ENCODE results near the gene EFHC1.

Gene EFHC1

DNA sequence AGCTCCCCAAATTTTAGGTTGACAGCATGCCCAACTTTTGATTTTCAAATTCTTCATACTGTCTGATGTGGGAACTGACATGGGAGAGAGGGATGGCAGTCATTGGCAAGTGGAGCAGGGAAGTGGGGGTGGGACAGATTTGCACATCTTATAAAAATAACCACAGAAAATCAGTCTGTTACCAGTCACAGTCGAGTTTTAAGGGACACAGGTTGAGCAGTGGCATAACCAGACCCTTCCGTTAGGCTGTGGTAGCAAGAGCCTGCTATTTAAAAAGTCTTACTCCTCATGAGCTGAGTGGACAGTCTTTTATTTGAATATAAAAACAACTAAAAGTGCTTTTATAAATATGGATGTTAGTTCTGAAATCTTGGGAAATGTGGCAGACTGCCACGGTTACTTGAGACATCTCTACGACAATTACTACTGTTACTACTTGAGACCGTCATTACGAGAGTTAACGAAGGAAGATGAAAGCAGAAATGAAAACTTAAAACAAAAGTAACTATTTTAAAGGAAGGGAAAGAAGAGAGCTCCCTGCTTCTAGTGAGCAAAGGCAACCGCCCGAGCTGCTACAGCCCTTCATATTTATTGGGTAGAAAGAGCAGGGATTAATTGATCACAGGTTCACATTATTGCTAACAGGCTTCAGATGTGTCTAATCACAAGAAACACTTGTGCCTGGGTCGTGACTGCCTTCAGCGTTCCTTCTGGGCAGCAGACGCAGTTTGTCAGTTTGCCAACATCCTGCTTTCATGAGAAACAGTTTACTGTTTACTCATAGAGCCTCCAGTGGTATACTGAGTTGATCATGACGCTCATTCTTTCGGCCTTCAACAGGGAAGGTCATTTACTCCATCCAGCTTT lies 71.3 kb downstream of the EFHC1 start:
- TF ChIP-seq TAF1 (IDR thresholded peaks at IDR 0.05; ENCODE audit: borderline replicate concordance, insufficient read depth, low read length) (no peak), SIN3A (IDR thresholded peaks at IDR 0.05; ENCODE audit: borderline replicate concordance, insufficient read depth, low read length) (no peak), POLR2AphosphoS5 (IDR thresholded peaks at IDR 0.05; ENCODE audit: low read depth, low read length) (no peak), FOXP2 (optimal IDR thresholded peaks at IDR 0.05; ENCODE audit: borderline replicate concordance, extremely low read depth, extremely low read length, insufficient read depth) (no peak)
- TF ChIP-seq, protein P1, sequence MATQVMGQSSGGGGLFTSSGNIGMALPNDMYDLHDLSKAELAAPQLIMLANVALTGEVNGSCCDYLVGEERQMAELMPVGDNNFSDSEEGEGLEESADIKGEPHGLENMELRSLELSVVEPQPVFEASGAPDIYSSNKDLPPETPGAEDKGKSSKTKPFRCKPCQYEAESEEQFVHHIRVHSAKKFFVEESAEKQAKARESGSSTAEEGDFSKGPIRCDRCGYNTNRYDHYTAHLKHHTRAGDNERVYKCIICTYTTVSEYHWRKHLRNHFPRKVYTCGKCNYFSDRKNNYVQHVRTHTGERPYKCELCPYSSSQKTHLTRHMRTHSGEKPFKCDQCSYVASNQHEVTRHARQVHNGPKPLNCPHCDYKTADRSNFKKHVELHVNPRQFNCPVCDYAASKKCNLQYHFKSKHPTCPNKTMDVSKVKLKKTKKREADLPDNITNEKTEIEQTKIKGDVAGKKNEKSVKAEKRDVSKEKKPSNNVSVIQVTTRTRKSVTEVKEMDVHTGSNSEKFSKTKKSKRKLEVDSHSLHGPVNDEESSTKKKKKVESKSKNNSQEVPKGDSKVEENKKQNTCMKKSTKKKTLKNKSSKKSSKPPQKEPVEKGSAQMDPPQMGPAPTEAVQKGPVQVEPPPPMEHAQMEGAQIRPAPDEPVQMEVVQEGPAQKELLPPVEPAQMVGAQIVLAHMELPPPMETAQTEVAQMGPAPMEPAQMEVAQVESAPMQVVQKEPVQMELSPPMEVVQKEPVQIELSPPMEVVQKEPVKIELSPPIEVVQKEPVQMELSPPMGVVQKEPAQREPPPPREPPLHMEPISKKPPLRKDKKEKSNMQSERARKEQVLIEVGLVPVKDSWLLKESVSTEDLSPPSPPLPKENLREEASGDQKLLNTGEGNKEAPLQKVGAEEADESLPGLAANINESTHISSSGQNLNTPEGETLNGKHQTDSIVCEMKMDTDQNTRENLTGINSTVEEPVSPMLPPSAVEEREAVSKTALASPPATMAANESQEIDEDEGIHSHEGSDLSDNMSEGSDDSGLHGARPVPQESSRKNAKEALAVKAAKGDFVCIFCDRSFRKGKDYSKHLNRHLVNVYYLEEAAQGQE (IDR thresholded peaks at IDR 0.05; ENCODE audit: insufficient read depth in 1 of 2, low read depth in 2 of 2, low read length in 2 of 2), result no peak

DNA sequence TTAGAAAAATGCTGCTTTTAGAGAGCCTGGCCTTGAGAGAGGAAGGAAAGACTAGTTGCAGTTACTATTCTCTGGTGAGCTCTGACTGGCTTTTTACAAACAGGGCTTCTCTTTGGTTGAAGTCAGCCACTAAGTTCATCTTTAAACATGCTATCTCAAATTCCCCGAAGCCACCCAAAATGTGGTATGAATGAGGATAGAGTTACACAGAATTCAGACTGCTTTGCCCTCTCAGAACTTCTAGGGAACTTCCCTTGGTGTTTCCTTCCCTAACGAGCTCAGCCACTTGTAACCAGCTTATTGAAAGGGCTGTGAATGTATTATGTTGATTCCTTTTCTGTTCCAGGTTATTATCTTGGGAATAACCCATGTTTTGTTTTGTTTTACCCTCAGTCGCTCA lies 73.5 kb downstream of the EFHC1 start:
- no peak for TF ChIP-seq SIN3A (IDR thresholded peaks at IDR 0.05; ENCODE audit: borderline replicate concordance, insufficient read depth, low read length)
- TF ChIP-seq, protein P1 (IDR thresholded peaks at IDR 0.05; ENCODE audit: insufficient read depth in 1 of 2, low read depth in 2 of 2, low read length in 2 of 2), result no peak
- TF ChIP-seq POLR2AphosphoS5 (IDR thresholded peaks at IDR 0.05; ENCODE audit: low read depth, low read length), result no peak
- no peak for TF ChIP-seq FOXP2 (optimal IDR thresholded peaks at IDR 0.05; ENCODE audit: borderline replicate concordance, extremely low read depth, extremely low read length, insufficient read depth)
- no peak for TF ChIP-seq TAF1 (IDR thresholded peaks at IDR 0.05; ENCODE audit: borderline replicate concordance, insufficient read depth, low read length)

GRCh38 chr6:52494298-52495072 lies 74.3 kb downstream of the EFHC1 start:
- TF ChIP-seq SIN3A (IDR thresholded peaks at IDR 0.05; ENCODE audit: borderline replicate concordance, insufficient read depth, low read length) (no peak), TAF1 (IDR thresholded peaks at IDR 0.05; ENCODE audit: borderline replicate concordance, insufficient read depth, low read length) (no peak), FOXP2 (optimal IDR thresholded peaks at IDR 0.05; ENCODE audit: borderline replicate concordance, extremely low read depth, extremely low read length, insufficient read depth) (no peak), POLR2AphosphoS5 (IDR thresholded peaks at IDR 0.05; ENCODE audit: low read depth, low read length) (no peak)
- TF ChIP-seq, protein P1 (IDR thresholded peaks at IDR 0.05; ENCODE audit: insufficient read depth in 1 of 2, low read depth in 2 of 2, low read length in 2 of 2), result no peak

GRCh38 chr6:52495922-52496321 lies 75.8 kb downstream of the EFHC1 start:
- no peak for TF ChIP-seq TAF1 (IDR thresholded peaks at IDR 0.05; ENCODE audit: borderline replicate concordance, insufficient read depth, low read length)
- TF ChIP-seq, protein P1 (IDR thresholded peaks at IDR 0.05; ENCODE audit: insufficient read depth in 1 of 2, low read depth in 2 of 2, low read length in 2 of 2), result no peak
- no peak for TF ChIP-seq FOXP2 (optimal IDR thresholded peaks at IDR 0.05; ENCODE audit: borderline replicate concordance, extremely low read depth, extremely low read length, insufficient read depth)
- TF ChIP-seq SIN3A (IDR thresholded peaks at IDR 0.05; ENCODE audit: borderline replicate concordance, insufficient read depth, low read length), result no peak
- no peak for TF ChIP-seq POLR2AphosphoS5 (IDR thresholded peaks at IDR 0.05; ENCODE audit: low read depth, low read length)
